Urinary bladder (tissue), 4 donors: Measurements from ENCODE around the gene CORO1C. TPM values are rescaled to one million over a fixed set of nuclear protein-coding genes. Genes with fewer than 3 reads are reported as not detected.

ENCODE experiments used
- DNase-seq: peaks from one replicate; pipeline ENCODE4 v3.0.0-alpha.2; 2015; ENCODE audit errors: extremely low spot score
- H3K27ac ChIP-seq: one replicate; pipeline ENCODE4 v1.5.1; 2013; ENCODE audit warnings: low read depth, mild to moderate bottlenecking, moderate library complexity
- H3K36me3 ChIP-seq: one replicate; pipeline ENCODE4 v1.6.1; 2013; ENCODE audit warnings: mild to moderate bottlenecking, moderate library complexity; ENCODE audit not compliant: insufficient read depth
- H3K4me1 ChIP-seq: one replicate; pipeline ENCODE4 v1.6.1; 2013; ENCODE audit warnings: mild to moderate bottlenecking, moderate library complexity; ENCODE audit not compliant: insufficient read depth
- H3K4me3 ChIP-seq: one replicate; pipeline ENCODE4 v1.5.1; 2013; ENCODE audit warnings: low read depth, low read length
- WGBS: extraction: QIAGEN DNeasy Blood & Tissue Kit; methylation state at CpG from one replicate; pipeline ENCODE4 v1.1.7; 2013; 5-methylcytosine and 5-hydroxymethylcytosine counted together
- polyA plus RNA-seq: library from polyadenylated mRNA; stranded (reverse); fragments of 200-250 nt; gene quantifications from one replicate; pipeline ENCODE4 v1.2.3, GENCODE V29; 2013
- total RNA-seq: library from RNA; depleted of rRNA; stranded (reverse); fragments of >200 nt; gene quantifications from one replicate; pipeline ENCODE4 v1.2.3, GENCODE V29; 2014
- donor health status: healthy with polysubstance abuse.
- donor health status: healthy.

The CORO1C gene
- total and polyA plus RNA-seq, 2 donors = 149 to 213 TPM

DNA sequence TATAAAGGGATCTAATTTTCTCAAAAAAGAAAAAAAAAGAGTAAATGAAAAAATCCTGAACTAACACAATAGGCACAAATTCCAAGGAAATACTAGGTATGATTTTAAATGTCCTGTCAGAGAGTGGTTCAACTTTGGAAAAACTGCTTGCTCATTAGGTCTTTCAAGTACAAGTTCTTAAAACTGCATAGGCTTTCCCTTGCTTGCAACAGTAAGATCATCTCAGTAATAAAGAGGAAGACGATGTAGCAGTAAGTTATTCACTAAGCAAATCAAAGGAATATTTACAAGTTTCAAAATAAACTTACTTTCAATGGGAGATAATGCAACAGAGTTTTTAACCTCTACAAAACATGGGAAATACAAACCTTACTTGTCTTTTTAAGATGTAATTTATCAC is 21.6 kb downstream of the CORO1C start:
- no peak for DNase-seq
- Histone ChIP-seq H3K4me1 (peaks cover 2% of the 10 kb centered on the region), H3K36me3 (no peaks in the 10 kb centered on the region), H3K4me3 (no peak overlapping the region), H3K27ac (no peak overlapping the region)
- WGBS = 22% methylated on average over 1 of the region's 1 CpG

GRCh38 chr12:108704527-108704926 is 26.8 kb downstream of the CORO1C start:
- Histone ChIP-seq H3K27ac (no peak overlapping the region), H3K4me3 (no peak overlapping the region), H3K36me3 (no peaks in the 10 kb centered on the region), H3K4me1 (no peaks in the 10 kb centered on the region)
- DNase-seq = no peak
- 75% methylated on average over 5 of the region's 5 CpGs for WGBS

GRCh38 chr12:108702595-108703320 is 28.6 kb downstream of the CORO1C start:
- Histone ChIP-seq H3K36me3 (no peaks in the 10 kb centered on the region), H3K27ac (no peak overlapping the region), H3K4me1 (no peaks in the 10 kb centered on the region), H3K4me3 (no peak overlapping the region)
- 35% methylated on average over 10 of the region's 10 CpGs for WGBS
- DNase-seq = no peak

DNA sequence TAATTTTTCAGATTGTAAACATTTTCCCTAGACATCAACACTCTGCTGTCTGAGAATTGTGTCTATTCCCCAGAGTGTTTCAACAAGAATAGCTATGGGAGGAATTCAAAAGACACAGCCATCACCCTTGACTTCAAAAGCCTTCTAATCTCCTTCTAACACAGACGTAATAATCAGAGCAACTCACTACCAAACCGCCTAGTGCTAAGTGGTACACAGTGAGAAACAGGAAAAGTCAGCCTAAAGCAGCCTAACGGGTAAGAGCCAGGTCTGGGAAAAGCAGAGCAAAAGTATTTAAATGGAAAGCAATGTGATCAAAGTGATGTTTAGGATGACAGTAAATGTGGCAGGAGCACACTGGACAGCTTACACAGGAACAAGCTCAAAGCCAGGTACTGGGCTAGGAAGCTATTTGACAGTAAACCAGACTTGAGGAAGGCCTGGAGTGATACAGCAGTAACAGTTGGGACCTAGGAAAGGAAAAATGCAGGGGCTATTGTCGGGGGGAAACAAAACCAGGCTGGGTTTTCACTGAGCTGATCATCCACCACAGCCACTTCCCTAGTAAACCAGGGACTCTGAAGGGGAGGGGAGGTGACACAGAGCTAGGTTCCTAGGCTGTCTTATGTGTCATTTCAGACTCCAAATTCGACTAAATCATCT is 29.4 kb downstream of the CORO1C start:
- Histone ChIP-seq H3K36me3 (no peaks in the 10 kb centered on the region), H3K4me1 (no peaks in the 10 kb centered on the region), H3K27ac (peak overlapping the region; percentile 13), H3K4me3 (no peak overlapping the region)
- no peak for DNase-seq
- 15% methylated on average over 5 of the region's 5 CpGs for WGBS

- DNase-seq = peak; percentile 47
- Histone ChIP-seq H3K4me3 (no peak overlapping the region), H3K36me3 (no peaks in the 10 kb centered on the region), H3K27ac (no peak overlapping the region), H3K4me1 (no peaks in the 10 kb centered on the region)
- WGBS = 59% methylated on average over 12 of the region's 12 CpGs
Measured at GRCh38 chr12:108700833-108701541, 30.3 kb downstream of the CORO1C start.

GRCh38 chr12:108699955-108700563 is 31.3 kb downstream of the CORO1C start:
- Histone ChIP-seq H3K27ac (peak overlapping the region; percentile 52), H3K4me3 (no peak overlapping the region), H3K4me1 (no peaks in the 10 kb centered on the region), H3K36me3 (no peaks in the 10 kb centered on the region)
- no peak for DNase-seq
- WGBS = 25% methylated on average over 3 of the region's 3 CpGs

GRCh38 chr12:108697905-108698304 is 33.4 kb downstream of the CORO1C start:
- Histone ChIP-seq H3K27ac (no peak overlapping the region), H3K36me3 (no peaks in the 10 kb centered on the region), H3K4me3 (no peak overlapping the region), H3K4me1 (no peaks in the 10 kb centered on the region)
- DNase-seq = no peak
- 70% methylated on average over 1 of the region's 1 CpG for WGBS

DNA sequence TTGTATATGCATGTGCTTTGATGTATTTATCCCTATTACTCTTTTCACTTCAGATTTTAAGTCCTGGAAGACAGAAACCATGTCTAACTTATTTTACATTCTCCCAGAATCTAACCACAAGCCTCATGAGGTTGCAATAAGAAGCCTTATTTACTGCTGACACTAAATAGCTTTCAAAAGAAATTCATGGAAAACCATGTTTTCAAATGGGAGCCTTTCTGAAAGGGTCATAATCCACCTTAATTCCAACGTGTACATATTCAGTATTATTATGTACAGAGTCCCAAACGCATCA is 34.4 kb downstream of the CORO1C start:
- Histone ChIP-seq H3K36me3 (no peaks in the 10 kb centered on the region), H3K4me1 (no peaks in the 10 kb centered on the region), H3K27ac (no peak overlapping the region), H3K4me3 (no peak overlapping the region)
- 40% methylated on average over 2 of the region's 2 CpGs for WGBS
- no peak for DNase-seq

DNA sequence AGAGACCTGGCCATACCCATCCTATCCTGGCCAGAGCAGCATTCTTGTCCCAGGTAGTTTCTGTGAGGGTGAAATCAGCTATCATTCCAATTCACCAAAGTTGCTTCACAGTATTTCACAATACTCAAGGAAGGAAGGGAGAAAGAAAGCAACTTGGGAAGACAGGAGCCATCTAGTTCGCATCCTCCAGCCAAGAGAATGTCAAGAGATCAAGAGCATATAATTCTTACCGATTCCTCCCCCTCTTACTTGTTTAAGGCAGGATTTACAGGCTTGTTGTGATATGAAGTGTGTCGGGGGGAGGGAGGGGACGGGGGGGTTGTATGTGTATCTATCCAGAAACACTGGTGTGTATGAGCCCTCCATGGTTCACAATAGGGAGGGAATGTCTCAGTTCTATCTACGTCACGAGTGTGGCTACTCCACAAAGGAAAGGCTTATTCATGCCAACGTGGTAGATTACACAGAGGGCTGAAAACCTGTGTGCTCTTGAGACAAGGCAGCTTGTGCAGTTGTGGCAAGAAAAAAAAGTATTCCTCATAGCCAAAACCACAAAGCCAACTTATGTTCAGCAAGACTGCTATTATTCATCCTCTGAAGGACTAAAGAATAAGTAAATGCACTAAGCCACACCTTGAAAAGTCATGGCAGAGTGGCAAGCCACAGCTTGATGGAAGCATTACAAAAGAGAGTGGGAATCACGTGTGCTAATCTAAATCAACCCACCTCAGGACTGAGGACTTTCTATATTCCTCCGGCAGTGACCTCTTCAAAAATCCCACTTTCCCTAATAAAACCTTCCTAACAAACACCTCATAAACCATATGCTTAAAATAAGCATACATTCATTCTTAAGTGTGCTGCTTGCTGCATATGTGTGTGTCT is 35.0 kb downstream of the CORO1C start:
- Histone ChIP-seq H3K27ac (peak overlapping the region; percentile 80), H3K36me3 (no peaks in the 10 kb centered on the region), H3K4me3 (no peak overlapping the region), H3K4me1 (no peaks in the 10 kb centered on the region)
- peak; percentile 40 for DNase-seq
- 18% methylated on average over 9 of the region's 9 CpGs for WGBS

DNA sequence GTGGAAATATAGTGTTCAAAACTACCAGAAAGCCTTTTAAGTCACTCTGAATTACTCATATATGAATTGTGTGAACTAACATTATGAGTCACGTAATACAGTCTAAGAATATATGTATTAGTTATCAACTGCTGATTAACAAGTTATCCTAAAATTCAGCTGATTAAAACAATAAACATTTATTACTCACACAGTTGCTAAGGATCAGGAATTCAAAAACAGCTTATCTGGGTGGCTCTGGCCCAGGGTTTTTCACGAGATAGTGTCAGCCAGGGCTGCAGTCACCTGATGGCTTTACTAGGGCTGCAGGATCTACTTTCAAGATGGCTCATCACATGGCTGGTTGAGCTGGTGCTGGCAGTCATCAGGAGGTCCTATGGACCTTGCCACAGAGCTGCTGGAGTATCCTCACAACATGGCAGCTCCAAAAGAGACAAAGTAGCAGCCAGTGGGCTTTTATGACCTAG is 36.5 kb downstream of the CORO1C start:
- Histone ChIP-seq H3K27ac (no peak overlapping the region), H3K4me1 (no peaks in the 10 kb centered on the region), H3K4me3 (no peak overlapping the region), H3K36me3 (no peaks in the 10 kb centered on the region)
- 67% methylated on average over 2 of the region's 2 CpGs for WGBS
- no peak for DNase-seq

- H3K4me3 ChIP-seq = no peak overlapping the region
- H3K4me1 ChIP-seq = no peaks in the 10 kb centered on the region
- no peak for DNase-seq
- H3K36me3 ChIP-seq = no peaks in the 10 kb centered on the region
- no peak overlapping the region for H3K27ac ChIP-seq
- WGBS = 81% methylated on average over 6 of the region's 6 CpGs
Measured at GRCh38 chr12:108693751-108694150, 37.6 kb downstream of the CORO1C start.

- Histone ChIP-seq H3K36me3 (no peaks in the 10 kb centered on the region), H3K27ac (no peak overlapping the region), H3K4me1 (no peaks in the 10 kb centered on the region), H3K4me3 (no peak overlapping the region)
- WGBS = 78% methylated on average over 6 of the region's 6 CpGs
- no peak for DNase-seq
Measured at GRCh38 chr12:108693186-108693730, 38.1 kb downstream of the CORO1C start.
